Endodermal cell (in vitro differentiated cells): ENCODE measurements around the gene CD22. TPM values are rescaled to one million over a fixed set of nuclear protein-coding genes. Genes with fewer than 3 reads are reported as not detected.

ENCODE experiments used
- DNase-seq: peaks from one replicate; pipeline ENCODE4 v3.0.0-alpha.2; 2017
- H3K27ac ChIP-seq: 2 replicates; pipeline ENCODE4 v1.5.1; 2013; ENCODE audit warnings: mild to moderate bottlenecking, low read depth, low read length, moderate library complexity
- H3K27me3 ChIP-seq: 2 replicates; pipeline ENCODE4 v1.6.1; 2013; ENCODE audit warnings: mild to moderate bottlenecking, low read length, moderate library complexity; ENCODE audit not compliant: insufficient read depth, control insufficient read depth, poor library complexity, severe bottlenecking
- H3K36me3 ChIP-seq: 2 replicates; pipeline ENCODE4 v1.7.0; 2013; ENCODE audit warnings: mild to moderate bottlenecking, low read length, moderate library complexity; ENCODE audit not compliant: control insufficient read depth, insufficient read depth
- H3K4me1 ChIP-seq: one replicate; pipeline ENCODE4 v1.7.0; 2013; ENCODE audit warnings: low read length; ENCODE audit not compliant: control insufficient read depth, insufficient read depth
- H3K4me3 ChIP-seq: 2 replicates; pipeline ENCODE4 v1.5.1; 2013; ENCODE audit warnings: mild to moderate bottlenecking, low read length, moderate library complexity
- H3K9ac ChIP-seq: 2 replicates; pipeline ENCODE4 v1.6.1; 2013; ENCODE audit warnings: mild to moderate bottlenecking, low read length, moderate library complexity; ENCODE audit not compliant: poor library complexity, severe bottlenecking; ENCODE audit errors: extremely low read depth
- H3K9me3 ChIP-seq: 2 replicates; pipeline ENCODE4 v1.6.1; 2013; ENCODE audit warnings: mild to moderate bottlenecking, low read length, moderate library complexity; ENCODE audit not compliant: control insufficient read depth
- H3K27ac Mint-ChIP-seq: 2 replicates; pipeline ENCODE4 v1.8.0; 2020; ENCODE audit warnings: mixed read lengths
- H3K27me3 Mint-ChIP-seq: 2 replicates; pipeline ENCODE4 v1.8.0; 2021; ENCODE audit warnings: mild to moderate bottlenecking, mixed read lengths; ENCODE audit not compliant: insufficient read depth
- H3K36me3 Mint-ChIP-seq: 2 replicates; pipeline ENCODE4 v1.8.0; 2020; ENCODE audit warnings: low read depth, mixed read lengths
- H3K4me1 Mint-ChIP-seq: 2 replicates; pipeline ENCODE4 v1.8.0; 2020; ENCODE audit warnings: mixed read lengths
- H3K4me3 Mint-ChIP-seq: 2 replicates; pipeline ENCODE4 v1.8.0; 2020; ENCODE audit warnings: mild to moderate bottlenecking, moderate library complexity, mixed read lengths
- H3K9me3 Mint-ChIP-seq: 2 replicates; pipeline ENCODE4 v1.8.0; 2020; ENCODE audit warnings: mild to moderate bottlenecking, mixed read lengths
- CTCF ChIP-seq: fragments of 200-600 bp; sonication (generic); conservative IDR thresholded peaks from 2 replicates; pipeline ENCODE4 v1.5.0; 2021; ENCODE audit warnings: antibody characterized with exemption, mild to moderate bottlenecking
- WGBS, 2 experiments: methylation state at CpG; one replicate each; pipeline versions ENCODE4 v1.1.5 to v1.1.7; 2013; ENCODE audit warnings: missing lambda C conversion rate in 2 of 2, mixed read lengths in 1 of 2; ENCODE audit not compliant: insufficient coverage in 1 of 2, insufficient read length in 1 of 2; 5-methylcytosine and 5-hydroxymethylcytosine counted together
- total RNA-seq, 2 donors: library from RNA; stranded (reverse); fragmentation: NEBNext Ultra II Directional in 1 of 2; extraction: Animal tissue kit (Norgen Biotek cat#: 25700) in 1 of 2; gene quantifications; 2 replicates in 1 of 2; 3 replicates in 1 of 2; pipeline ENCODE4 v1.2.1, GENCODE V29; 2021

CD22 gene
- total RNA-seq, 2 donors from 2014 or later, result not detected

DNA sequence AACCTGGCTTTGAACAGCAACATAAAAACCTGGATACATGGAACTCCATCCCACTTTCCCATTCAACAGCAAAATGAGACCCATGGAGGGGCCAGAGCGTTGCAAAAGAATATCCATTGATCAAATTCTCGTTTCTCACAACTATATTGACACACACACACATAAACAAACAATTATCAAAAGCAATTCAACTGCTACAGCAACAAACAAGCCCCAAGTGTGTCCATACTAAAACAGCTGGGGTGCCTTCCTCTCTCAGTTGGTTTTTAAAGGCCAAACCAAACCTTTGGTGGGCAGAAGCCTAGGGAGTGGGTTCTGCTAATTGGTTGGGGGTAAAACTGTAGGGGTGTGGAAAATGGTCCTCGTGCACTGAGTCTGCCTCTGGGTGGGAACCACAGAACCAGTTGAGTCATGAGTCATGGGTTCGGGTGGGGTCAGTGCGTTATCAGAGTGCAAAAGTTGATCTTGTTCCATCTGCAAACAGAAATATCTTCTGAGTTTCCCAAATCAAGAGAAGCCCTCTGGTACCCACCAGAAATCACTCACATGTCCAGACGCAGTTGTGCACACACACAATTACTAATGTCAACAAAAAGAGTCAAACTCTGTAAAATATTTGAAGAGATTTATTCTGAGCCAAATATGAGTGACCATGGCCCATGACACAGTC is 60.3 kb downstream of the CD22 start:
- H3K27ac Mint-ChIP-seq, result no peak overlapping the region
- no peaks in the 10 kb centered on the region for H3K4me1 Mint-ChIP-seq
- Histone ChIP-seq H3K4me1 (peaks cover 2% of the 10 kb centered on the region), H3K9ac (no peak overlapping the region), H3K4me3 (peak overlapping the region; percentile 78), H3K36me3 (no peaks in the 10 kb centered on the region), H3K27ac (no peak overlapping the region), H3K27me3 (no peaks in the 10 kb centered on the region), H3K9me3 (peaks cover 51% of the 10 kb centered on the region)
- peaks cover 9% of the 10 kb centered on the region for H3K36me3 Mint-ChIP-seq
- no peak for TF ChIP-seq CTCF
- H3K27me3 Mint-ChIP-seq, result no peaks in the 10 kb centered on the region
- H3K9me3 Mint-ChIP-seq, result peaks cover 64% of the 10 kb centered on the region
- 90 to 95% methylated on average over 3 to 6 of the region's 6 CpGs for WGBS, 2 experiments
- H3K4me3 Mint-ChIP-seq, result no peak overlapping the region
- no peak for DNase-seq

DNA sequence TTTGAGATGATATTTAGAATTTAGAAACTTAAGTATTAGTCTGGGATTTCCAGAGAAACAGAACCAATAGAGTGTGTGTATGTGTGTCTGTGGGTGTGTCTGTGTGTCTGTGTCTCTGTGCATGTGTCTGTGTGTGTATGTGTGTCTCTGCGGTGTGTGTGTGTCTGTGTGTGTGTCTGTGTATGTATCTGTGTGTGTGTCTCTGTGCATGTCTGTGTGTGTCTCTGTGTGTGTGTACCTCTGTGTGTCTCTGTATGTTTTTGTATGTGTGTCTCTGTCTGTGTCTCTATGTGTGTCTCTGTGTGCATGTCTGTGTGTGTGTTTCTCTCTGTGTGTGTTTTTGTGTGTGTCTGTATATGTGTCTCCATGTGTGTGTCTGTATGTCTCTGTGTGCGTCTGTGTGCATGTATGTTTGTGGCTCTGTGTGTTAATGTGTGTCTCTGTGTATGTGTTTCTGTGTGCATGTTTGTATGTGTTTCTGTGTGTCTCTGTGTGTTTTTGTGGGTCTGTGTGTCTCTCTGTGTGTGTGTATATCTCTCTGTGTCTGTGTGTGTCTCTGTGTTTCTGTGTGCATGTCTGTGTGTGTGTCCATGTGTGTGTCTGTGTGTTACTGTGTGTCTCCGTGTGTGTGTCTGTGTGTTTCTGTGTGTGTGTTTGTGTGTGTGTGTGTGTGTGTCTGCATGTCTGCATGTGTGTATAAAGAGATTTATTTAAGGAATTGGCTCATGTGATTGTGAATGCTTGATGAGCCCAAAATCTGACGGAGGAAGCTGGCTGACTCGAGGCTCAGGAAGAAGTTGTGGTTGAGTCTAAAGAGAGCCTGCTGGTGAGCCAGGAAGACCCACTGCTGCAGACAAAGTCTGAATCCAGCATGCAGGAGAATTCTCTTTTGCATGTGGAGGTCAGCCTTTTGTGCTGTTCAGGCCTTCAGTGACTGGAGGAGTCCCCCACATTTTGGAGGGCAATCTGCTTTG is 64.0 kb downstream of the CD22 start:
- H3K27me3 ChIP-seq, result no peaks in the 10 kb centered on the region
- Mint-ChIP-seq H3K4me3 (no peak overlapping the region), H3K4me1 (no peaks in the 10 kb centered on the region), H3K27me3 (no peaks in the 10 kb centered on the region), H3K9me3 (peaks cover 34% of the 10 kb centered on the region), H3K36me3 (peaks cover 7% of the 10 kb centered on the region), H3K27ac (no peak overlapping the region)
- H3K27ac ChIP-seq, result no peak overlapping the region
- TF ChIP-seq CTCF, result no peak
- H3K9me3 ChIP-seq, result peaks cover 16% of the 10 kb centered on the region
- H3K9ac ChIP-seq, result no peak overlapping the region
- no peaks in the 10 kb centered on the region for H3K36me3 ChIP-seq
- 92 to 100% methylated on average over 2 to 5 of the region's 5 CpGs for WGBS, 2 experiments
- DNase-seq, result peak; percentile 28
- H3K4me1 ChIP-seq, result peaks cover 2% of the 10 kb centered on the region
- no peak overlapping the region for H3K4me3 ChIP-seq

DNA sequence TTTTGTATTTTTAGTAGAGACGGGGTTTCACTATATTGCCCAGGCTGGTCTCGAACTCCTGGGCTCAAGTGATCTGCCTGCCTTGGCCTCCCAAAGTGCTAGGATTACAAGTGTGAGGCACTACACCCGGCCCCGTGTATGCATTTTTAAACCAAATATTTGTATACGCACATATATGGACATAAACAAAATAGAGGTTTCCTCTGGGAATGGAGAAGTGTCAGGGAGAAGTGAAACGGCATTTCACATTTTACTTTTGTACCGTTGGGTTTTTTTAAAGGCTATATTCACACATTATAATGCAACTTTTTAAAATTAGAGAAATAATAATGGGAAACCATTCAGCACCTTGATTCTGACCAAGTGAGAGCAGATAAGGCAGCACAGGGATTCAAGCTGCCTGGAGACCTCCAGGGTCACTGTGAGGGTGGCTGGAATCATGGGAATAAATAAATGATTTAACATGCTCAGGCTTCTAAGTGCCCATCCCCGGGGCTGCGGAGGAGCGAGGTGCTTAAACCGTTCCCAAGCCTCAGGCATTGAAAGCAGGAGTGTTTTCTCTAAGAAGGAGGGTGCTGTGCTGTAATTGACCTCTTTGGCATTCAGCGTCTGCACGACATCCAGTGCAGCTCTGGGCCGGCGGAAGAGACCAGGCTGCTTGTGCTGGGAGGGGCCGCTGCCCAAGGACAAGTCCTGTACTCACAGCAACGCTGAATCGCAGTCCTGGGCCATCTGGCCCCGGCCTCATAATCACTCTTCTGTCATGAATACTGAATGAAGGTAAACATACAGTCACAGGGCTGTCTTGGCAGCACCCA is 66.6 kb downstream of the CD22 start:
- Mint-ChIP-seq H3K4me1 (no peaks in the 10 kb centered on the region), H3K27me3 (no peaks in the 10 kb centered on the region), H3K9me3 (peaks cover 9% of the 10 kb centered on the region), H3K36me3 (no peaks in the 10 kb centered on the region), H3K27ac (no peak overlapping the region), H3K4me3 (no peak overlapping the region)
- H3K9me3 ChIP-seq, result no peaks in the 10 kb centered on the region
- no peaks in the 10 kb centered on the region for H3K27me3 ChIP-seq
- no peak overlapping the region for H3K27ac ChIP-seq
- no peak overlapping the region for H3K4me3 ChIP-seq
- no peak for TF ChIP-seq CTCF
- H3K4me1 ChIP-seq, result peaks cover 2% of the 10 kb centered on the region
- H3K36me3 ChIP-seq, result no peaks in the 10 kb centered on the region
- H3K9ac ChIP-seq, result no peak overlapping the region
- peak; percentile 56 for DNase-seq
- WGBS, 2 experiments, result 76 to 85% methylated on average over 13 to 18 of the region's 19 CpGs
